HG02642 (cell line): ENCODE data around the gene UQCC5.

Source experiments
- ATAC-seq: cut with Tn5 transposase; IDR thresholded peaks from one replicate; pipeline ENCODE4 v1.9.1; 2021; ENCODE audit warnings: mild to moderate bottlenecking; ENCODE audit not compliant: unreplicated experiment, poor library complexity

The UQCC5 gene

GRCh38 chr3:52532838-52533622 is 3.4 kb upstream of the UQCC5 start:
- peak; percentile 1 for ATAC-seq

DNA sequence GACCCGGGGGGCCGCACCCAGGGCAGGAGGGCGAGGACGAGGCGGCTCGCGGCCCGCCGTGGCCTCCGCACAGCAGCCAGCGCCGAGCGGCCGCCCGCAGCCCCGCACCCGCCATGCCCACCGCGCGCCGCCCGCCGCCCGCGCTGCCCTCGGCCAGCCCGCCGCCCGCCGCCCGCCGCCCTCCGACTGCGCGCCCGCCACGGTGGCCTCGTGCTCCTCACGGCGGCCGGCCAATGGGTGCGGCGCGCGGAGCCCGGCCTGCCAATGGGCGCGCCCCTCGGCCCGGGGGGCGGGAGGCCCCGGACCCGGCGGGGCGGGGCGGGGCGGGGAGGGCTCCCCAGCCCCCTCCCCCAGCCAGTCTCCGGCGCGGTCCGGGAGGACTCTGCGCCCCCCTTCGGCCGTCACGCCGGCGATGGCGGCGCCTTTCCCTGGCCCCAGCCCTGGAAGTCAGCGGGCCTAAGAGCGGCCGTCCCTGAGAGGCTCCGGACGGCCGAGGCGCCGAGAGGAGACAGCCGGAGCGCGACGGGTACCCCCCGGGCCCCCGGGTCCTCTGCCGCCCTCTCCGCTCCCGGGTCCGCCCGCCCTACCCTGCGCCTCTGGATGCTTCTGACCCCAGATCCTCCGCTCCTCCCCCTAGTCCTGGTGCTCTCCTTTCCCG is 2.7 kb upstream of the UQCC5 start, which contains the start of gene NT5DC2:
NT5DC2 (minus strand) TSS at position 235 of the 658 bp plus-strand sequence; CDS start at position 115, 120 bp downstream.
- ATAC-seq = peak; percentile 39

GRCh38 chr3:52534281-52535183 is 1.9 kb upstream of the UQCC5 start:
- ATAC-seq = no peak

DNA sequence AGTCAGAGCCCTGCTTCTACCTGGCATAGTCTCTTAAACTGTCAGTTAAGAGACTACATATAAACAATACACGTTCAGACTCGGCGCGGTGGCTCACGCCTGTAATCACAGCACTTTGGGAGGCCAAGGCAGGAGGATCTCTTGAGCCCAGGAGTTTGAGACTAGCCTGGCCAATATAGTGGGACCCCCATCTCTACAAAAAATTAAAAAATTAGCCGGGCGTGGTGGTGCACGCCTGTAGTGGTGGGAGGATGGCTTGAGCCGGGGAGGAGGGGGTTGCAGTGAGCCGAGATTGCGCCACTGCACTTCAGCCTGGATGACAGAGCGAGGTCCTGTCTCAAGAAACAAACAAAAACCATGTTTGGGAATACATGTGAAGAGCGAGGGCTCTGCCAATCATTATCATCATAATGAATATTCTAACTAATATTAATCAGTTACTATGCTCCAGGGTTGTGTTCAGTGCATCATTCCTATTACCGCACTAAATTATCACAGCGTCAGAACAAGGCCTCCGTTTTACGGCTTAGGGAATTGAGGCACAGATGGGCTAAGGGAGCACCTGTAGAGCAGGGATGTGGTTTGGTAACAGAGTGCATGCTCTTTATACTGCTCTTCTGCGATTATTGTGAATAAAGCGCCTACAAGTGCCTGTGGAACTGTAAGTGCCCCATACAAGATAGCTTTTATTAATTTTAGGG is 844 bp upstream of the UQCC5 start:
- no peak for ATAC-seq

GRCh38 chr3:52536112-52536368 is 365 bp upstream of the UQCC5 start:
- no peak for ATAC-seq

DNA sequence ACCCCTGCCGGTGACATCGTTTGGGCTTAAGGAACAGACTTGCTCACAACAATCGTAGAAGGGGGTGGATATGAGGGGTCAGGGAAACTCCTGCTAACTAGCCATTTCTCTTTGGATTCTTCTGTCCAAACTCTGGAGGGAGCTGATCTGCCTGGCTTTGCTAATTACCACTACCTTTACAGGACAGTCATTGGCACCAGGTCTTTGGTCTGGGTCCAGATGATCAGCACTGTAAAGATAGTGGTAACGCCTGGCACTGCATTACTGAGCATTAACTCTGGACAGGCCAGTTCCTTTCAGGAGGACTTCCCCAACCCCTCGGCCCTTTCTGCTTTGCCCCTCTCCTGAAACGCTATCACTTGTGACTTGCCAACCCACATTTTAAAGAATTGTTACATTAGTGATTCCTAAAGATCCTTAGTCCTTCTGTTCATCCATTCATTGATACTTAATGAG is 788 bp downstream of the UQCC5 start:
- no peak for ATAC-seq

DNA sequence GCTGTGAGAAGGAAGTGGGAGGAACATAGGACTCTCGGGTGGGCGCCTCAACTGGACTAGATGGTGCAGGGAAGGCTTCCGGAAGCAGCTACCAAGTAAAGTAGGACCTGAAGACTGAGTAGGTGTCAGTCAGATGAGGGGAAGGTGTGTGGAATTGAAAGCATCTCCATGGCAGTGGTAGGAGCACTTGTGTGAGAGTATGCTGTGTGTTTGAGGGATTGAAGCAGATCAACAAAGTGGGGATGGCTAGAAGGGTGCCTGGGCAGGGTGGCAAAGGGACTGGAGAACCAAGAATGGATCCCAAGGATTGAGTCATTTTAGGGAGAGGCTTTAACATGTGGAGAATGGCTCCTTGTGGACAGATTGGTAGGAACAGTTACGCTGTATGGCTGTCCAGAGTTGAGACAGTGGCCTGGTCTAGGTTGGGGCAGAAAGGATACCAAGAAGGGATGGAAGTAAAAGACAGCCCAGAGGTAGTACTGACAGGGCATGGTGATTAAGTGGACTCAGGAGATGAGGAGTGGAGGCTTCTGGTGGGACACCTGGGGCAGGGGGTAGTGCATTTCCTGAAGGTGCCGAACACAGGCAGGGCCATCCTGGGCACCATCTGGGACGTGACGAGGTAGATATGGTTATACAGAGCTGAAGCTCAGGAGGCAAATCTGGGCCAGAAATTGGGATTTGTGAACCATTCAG is 1.5 kb downstream of the UQCC5 start:
- ATAC-seq = no peak

GRCh38 chr3:52539010-52539653 is 2.7 kb downstream of the UQCC5 start:
- no peak for ATAC-seq

GRCh38 chr3:52541050-52541449 is 4.6 kb downstream of the UQCC5 start:
- ATAC-seq = no peak

GRCh38 chr3:52544937-52545336 is 8.5 kb downstream of the UQCC5 start:
- no peak for ATAC-seq

GRCh38 chr3:52546111-52546901 is 9.9 kb downstream of the UQCC5 start:
- ATAC-seq = no peak

DNA sequence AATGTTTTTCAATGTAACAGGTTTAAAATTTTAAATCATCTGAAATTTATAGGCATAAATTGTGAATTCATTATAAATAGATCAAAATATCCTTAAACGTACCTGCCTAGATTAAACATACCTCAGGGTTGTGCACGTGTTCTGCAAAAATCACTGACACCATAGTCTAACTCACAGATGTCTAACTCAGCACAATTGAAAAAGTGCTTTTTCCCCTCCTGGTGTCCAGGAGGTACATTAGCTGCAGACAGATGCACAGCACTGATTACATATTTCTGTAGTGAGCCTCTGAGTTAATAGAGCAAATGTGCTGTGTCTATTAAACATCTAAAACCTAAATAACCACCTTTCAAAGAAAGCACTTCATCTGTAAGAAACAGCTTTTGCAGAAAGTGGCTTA is 10.7 kb downstream of the UQCC5 start:
- no peak for ATAC-seq

- no peak for ATAC-seq
Measured at GRCh38 chr3:52551118-52551517, 14.7 kb downstream of the UQCC5 start.

DNA sequence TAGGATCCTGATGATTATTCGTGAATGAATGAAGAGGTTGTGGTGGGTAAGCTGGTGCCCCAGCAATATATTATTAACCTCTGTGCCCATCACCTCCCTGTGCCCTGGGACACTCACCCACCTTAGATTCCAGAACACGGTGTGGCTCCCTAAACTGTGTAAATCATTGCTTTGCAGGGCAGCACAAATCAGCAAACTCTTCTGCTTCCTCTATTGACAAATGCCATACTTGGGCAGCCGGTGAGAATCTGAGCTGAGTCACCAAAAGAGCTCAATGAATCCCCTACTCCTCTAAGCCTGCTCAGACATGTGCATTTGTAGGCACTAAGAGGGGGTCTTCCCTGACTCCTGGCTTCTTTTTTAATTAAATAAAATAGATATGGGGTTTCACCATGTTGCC is 15.7 kb downstream of the UQCC5 start:
- no peak for ATAC-seq

GRCh38 chr3:52554026-52554755 is 17.8 kb downstream of the UQCC5 start:
- ATAC-seq = no peak

- no peak for ATAC-seq
Measured at GRCh38 chr3:52555056-52555455, 18.7 kb downstream of the UQCC5 start.

GRCh38 chr3:52557011-52557960 is 20.9 kb downstream of the UQCC5 start:
- ATAC-seq = no peak
